GM12865 (cell line): ENCODE results near the gene CACNA1C.

Experiments
- DNase-seq: peaks from one replicate; pipeline ENCODE4 v3.0.0; 2010; ENCODE audit warnings: low read depth
- H3K4me3 ChIP-seq: 2 replicates; pipeline ENCODE4 v1.5.1; 2011; ENCODE audit warnings: mild to moderate bottlenecking, low read depth, low read length, control low read depth
- TF ChIP-seq, protein P1 (sequence below): IDR thresholded peaks from 2 replicates; pipeline ENCODE4 v1.5.1; 2011; ENCODE audit warnings: low read length, control low read depth, low read depth, inconsistent platforms; ENCODE audit not compliant: insufficient read depth; ENCODE audit errors: missing control alignments

The CACNA1C gene

DNA sequence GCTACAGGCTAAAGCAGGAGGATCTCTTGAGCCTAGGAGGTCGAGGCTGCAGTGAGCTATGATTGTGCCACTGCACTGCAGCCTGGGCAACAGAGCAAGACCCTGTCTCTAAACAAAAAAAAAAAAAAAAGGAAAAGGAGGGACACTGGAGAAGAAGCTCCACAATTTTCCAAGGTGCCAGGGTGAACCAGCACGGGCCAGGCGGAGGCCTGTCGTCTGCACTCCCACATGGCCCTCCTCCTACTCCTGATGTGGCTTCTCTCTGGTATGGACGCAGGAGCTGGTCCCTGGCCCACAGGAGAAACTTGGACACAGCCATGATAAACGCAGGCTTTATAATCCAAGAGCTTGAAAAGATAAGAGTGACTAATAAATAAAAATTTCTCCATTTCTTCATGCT, 341.2 kb downstream of the CACNA1C start:
- TF ChIP-seq, protein P1, sequence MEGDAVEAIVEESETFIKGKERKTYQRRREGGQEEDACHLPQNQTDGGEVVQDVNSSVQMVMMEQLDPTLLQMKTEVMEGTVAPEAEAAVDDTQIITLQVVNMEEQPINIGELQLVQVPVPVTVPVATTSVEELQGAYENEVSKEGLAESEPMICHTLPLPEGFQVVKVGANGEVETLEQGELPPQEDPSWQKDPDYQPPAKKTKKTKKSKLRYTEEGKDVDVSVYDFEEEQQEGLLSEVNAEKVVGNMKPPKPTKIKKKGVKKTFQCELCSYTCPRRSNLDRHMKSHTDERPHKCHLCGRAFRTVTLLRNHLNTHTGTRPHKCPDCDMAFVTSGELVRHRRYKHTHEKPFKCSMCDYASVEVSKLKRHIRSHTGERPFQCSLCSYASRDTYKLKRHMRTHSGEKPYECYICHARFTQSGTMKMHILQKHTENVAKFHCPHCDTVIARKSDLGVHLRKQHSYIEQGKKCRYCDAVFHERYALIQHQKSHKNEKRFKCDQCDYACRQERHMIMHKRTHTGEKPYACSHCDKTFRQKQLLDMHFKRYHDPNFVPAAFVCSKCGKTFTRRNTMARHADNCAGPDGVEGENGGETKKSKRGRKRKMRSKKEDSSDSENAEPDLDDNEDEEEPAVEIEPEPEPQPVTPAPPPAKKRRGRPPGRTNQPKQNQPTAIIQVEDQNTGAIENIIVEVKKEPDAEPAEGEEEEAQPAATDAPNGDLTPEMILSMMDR, result no peak
- no peak overlapping the region for H3K4me3 ChIP-seq
- DNase-seq, result no peak

DNA sequence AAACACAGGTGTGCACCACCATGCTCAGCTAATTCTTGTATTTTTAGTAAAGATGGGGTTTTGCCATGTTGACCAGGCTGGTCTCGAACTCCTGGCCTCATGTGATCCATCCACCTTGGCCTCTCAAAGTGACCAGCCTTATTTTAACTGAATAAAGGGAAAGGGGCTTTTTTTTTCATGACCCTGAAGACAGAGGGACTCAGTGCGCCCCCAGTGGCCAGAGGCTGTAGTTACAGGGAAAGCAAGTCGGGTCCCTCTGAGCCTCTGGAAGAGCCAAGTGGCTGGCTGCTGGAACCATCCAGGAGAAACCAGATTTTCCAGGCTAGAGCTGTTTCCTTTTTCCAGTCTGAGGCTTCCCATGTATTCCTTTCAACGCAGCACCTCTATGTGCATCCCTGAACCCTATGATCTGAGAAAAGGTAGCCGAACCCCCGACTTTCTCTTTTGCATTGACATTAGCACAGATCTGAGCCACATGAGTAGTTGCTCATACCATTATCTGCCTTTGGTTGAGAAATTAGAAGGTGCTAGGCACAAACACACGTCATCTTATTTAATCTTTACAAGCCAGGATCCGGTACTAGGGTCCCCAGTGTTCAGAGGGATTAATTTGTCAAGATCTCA, 342.7 kb downstream of the CACNA1C start:
- H3K4me3 ChIP-seq, result no peak overlapping the region
- DNase-seq, result peak; percentile 46
- TF ChIP-seq, protein P1, result peak; percentile 82

DNA sequence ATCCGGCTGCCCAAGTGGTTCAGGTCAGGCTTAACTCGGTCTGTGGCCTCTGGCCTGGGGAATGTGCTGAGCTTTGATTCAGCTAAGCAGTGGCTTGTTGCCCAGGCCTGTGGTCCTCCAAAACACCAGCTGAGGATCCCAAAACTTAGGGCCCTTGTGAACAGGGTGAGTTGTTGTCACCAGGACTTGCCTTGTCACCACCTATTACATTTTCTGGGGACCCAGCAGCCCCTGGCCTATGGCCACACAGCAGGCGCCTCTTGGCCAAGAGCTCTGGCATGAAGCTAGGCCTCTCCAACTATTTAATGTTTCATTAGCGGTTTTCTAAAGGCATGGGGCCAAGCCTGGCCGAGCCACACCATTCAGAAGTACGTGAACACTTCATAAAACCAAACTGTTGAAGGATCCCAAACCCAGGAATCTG, 343.7 kb downstream of the CACNA1C start:
- no peak overlapping the region for H3K4me3 ChIP-seq
- DNase-seq, result no peak
- TF ChIP-seq, protein P1, result no peak

DNA sequence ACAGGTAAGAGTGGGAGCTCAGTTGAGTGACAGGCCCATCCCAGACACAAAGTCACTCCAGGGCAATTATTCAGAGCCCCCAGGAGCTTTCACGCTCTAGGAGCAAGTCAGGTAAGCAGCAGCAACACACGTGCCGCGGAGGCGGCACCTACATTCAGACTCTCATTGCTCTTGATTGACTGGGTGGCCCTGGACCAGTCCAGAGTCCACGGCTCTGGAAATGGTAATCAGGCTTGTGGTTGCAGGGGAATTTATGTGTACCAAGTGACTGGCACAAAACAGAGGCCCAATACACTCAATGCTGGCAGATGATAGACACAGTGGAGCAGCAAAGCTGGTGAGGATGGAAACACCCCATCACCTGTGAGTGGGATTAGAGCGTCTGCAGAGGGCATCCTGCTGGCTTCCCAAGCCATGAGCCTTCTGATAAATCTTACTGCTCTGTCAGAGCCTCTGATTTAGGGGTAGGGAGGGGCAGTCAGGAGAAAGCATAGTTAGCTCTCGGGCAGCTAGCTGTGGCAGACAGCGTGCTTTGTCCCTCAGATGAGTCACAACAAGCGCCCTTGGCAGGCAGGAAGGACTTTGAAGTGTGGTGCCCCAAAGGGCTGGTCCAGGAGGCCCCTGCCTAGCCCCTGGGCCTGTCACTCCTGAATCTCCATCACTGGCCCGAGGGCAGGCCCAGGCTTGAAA, 344.7 kb downstream of the CACNA1C start:
- TF ChIP-seq, protein P1, result no peak
- no peak overlapping the region for H3K4me3 ChIP-seq
- no peak for DNase-seq

DNA sequence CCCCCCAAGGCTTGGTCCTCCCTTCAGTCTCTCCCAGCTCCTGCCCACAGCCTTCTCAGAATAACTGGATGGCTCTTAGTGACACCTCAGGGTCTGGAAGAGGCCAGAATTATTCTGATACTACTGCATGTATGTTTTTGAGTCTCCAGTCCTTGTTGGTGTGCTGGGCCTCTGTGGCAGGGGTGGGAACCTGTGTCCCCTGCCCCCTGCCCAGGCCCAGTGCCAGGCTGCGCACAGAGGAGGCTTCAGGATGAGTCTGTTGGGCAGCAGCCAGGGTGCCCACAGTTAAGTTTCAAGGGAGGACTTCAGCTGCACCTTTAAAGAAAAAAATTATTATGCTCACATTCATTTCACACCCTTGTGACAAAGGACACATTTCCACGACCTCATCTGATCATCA, 348.3 kb downstream of the CACNA1C start:
- no peak overlapping the region for H3K4me3 ChIP-seq
- TF ChIP-seq, protein P1, result no peak
- DNase-seq, result no peak

DNA sequence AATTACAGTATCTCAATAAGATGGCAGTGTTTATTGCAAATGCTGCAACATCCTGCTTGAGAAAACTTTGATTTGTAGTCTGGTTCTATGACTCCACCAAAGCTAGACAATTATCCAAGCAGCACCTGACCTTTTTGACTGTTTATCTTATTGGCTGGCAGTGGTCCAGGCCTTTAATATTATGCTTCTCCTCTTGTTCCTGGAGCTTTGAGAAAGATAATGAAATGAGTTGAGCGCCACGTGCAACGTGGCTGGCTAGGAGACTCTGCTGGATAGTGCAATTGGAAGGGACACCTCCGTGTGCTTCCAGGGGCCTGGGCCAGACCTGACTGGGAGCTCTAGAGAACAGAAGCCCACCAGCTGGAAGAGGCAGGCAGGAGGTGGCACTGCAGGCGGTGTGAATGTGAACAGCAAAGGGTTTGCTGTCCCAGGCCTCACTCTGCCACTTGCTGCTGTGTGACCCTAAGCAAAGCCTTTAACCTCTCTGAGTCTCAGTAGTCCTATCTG, 349.3 kb downstream of the CACNA1C start:
- no peak for DNase-seq
- no peak overlapping the region for H3K4me3 ChIP-seq
- TF ChIP-seq, protein P1, result no peak
